Epithelial cell of proximal tubule (primary cell): Measurements from ENCODE around the gene L3MBTL1. TPM values are rescaled to one million over a fixed set of nuclear protein-coding genes. Genes with fewer than 3 reads are reported as not detected.
"Not testable (repeated sequence)": the region's sequence is repeated elsewhere in the genome, so short reads cannot be mapped to it uniquely, and the experiment has no call there.

Experiments used
- DNase-seq: peaks from one replicate; pipeline ENCODE4 v3.0.0-alpha.2; 2011; ENCODE audit warnings: low read depth
- H3K4me3 ChIP-seq: 2 replicates; pipeline ENCODE4 v1.5.1; 2011; ENCODE audit warnings: low read depth, mild to moderate bottlenecking, low read length
- total RNA-seq: library from RNA; depleted of rRNA; stranded (reverse); fragments of >200 nt; gene quantifications from 2 replicates; pipeline ENCODE4 v1.2.3, GENCODE V29; 2015
- TF ChIP-seq, protein P1 (sequence below): conservative IDR thresholded peaks from 2 replicates; pipeline ENCODE4 v1.5.1; 2012; ENCODE audit warnings: low read depth, mild to moderate bottlenecking, low read length

L3MBTL1 gene
- total RNA-seq, 1 donor from 2014 or later, result 5.2 TPM

- DNase-seq, result no peak
- H3K4me3 ChIP-seq, result no peak overlapping the region
- TF ChIP-seq, protein P1, sequence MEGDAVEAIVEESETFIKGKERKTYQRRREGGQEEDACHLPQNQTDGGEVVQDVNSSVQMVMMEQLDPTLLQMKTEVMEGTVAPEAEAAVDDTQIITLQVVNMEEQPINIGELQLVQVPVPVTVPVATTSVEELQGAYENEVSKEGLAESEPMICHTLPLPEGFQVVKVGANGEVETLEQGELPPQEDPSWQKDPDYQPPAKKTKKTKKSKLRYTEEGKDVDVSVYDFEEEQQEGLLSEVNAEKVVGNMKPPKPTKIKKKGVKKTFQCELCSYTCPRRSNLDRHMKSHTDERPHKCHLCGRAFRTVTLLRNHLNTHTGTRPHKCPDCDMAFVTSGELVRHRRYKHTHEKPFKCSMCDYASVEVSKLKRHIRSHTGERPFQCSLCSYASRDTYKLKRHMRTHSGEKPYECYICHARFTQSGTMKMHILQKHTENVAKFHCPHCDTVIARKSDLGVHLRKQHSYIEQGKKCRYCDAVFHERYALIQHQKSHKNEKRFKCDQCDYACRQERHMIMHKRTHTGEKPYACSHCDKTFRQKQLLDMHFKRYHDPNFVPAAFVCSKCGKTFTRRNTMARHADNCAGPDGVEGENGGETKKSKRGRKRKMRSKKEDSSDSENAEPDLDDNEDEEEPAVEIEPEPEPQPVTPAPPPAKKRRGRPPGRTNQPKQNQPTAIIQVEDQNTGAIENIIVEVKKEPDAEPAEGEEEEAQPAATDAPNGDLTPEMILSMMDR, result no peak
These were observed 68.6 kb downstream of the L3MBTL1 start for GRCh38 chr20:43576108-43576507.

DNA sequence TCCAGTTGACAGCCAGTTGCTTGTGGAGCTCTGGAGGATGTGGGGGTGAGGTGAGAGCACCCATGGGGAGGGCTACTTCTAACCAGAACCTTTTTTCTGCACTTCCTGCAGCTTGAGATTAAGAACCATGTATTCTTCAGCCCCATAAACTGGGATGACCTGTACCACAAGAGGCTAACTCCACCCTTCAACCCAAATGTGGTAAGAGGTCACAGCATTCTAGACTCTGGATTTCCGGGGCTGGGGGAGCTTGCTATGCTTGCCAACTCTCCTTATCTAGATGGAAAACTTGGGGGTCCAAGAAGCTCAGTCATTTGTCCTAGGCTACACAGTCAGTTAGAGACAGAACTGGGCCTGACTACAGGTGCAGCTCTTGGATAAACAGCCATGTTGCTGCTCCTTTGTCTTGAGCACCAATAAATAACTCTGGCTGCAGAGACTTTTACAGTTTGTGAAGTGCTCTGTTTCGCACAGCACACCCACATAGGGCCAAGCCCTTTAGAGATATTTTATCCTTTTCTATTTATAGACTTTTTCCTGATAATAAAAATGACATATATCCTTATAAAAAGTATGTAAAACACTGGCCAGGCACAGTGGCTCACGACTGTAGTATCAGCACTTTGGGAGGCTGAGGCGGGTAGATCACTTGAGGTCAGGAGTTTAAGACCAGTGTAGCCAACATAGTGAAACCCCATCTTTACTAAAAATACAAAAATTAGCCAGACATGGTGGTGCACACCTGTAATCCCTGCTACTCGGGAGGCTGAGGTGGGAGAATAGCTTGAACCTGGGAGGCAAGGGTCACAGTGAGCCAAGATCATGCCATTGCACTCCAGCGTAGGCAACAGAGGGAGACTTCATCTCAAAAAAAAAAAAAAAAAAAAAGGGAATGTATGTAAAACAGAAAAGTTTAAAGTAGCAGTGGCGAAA, 72.6 kb downstream of the L3MBTL1 start:
- no peak for DNase-seq
- TF ChIP-seq, protein P1, result no peak

DNA sequence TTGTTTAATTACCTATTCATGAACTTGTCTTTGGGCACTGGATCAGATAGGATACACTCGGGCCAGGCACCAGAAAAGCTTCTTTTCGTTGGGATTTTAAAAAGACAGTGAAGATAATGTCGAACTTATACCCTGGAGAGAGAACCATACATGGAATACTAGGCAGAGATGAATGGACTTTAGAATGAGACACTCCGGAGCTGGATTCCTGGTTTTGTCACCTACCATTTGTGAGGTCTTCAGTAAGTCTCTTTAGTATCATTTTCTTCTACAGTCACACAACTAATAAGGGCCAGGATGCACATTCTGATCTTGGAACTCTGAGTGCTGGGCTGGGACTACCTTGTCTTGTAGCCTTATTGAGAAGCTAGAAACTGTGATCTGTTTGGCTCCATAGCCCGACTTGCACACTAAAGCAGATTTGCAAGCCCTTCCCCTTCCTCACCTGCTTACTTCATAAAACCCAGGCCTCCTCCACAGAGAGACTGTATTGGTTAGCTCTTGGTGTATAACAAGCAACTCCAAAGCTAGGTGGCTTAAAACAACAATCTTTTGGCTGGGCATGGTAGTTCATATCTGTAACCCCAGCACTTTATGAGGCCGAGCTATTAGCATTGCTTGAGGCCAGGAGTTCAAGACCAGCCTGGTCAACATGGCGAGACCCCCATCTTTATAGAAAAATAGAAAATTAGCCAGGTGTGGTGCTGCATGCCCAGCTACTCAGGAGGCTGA, 75.8 kb downstream of the L3MBTL1 start:
- no peak overlapping the region for H3K4me3 ChIP-seq
- TF ChIP-seq, protein P1, result no peak
- DNase-seq, result no peak

More for the DNA sequence above, 72.6 kb downstream of the L3MBTL1 start:
- no peak overlapping the region for H3K4me3 ChIP-seq

DNA sequence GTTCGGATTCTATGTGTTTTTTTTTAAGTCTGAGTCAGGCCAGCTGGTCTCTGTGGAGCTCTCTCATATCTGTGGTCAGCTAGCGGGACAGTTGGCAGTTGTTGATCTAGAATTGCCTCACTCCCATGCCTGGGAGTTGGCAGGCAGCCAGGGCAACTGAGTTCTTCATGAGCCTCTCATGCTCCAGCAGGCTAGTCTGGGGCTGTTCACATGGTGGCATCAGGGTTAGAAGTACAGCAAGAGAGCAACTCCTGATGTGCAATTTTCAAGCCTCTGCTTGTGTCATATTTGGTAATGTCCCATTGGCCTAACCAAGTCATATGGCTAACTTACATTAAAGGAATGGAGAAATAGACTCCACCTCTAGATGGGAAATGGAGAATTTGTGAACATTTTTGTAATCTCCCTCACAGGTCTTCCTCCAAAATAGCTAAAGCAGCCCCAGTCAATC, 76.5 kb downstream of the L3MBTL1 start:
- H3K4me3 ChIP-seq, result no peak overlapping the region
- TF ChIP-seq, protein P1, result no peak
- DNase-seq, result peak; percentile 86

GRCh38 chr20:43584448-43585136, 77.1 kb downstream of the L3MBTL1 start:
- H3K4me3 ChIP-seq, result no peak overlapping the region
- TF ChIP-seq, protein P1, result no peak
- DNase-seq, result no peak

GRCh38 chr20:43586641-43587040, 79.1 kb downstream of the L3MBTL1 start:
- TF ChIP-seq, protein P1, result no peak
- DNase-seq, result no peak

DNA sequence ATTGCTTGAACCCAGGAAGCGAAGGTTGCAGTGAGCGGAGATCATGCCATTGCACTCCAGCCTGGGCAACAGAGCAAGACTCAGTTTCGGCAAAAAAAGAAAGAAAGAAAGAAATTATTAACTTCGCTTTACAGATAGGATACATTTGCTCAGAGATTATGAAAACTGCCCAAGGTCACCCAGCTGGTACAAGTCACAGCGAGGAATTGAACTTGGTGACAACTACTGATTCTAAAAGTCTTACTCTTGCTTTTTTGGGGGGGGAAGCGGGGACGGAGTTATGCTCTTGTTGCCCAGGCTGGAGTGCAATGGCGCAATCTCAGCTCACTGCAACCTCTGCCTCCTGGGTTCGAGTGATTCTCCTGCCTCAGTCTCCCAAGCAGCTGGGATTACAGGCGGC, 81.0 kb downstream of the L3MBTL1 start:
- not testable (repeated sequence) for H3K4me3 ChIP-seq, DNase-seq

More at GRCh38 chr20:43586641-43587040, 79.1 kb downstream of the L3MBTL1 start:
- H3K4me3 ChIP-seq, result no peak overlapping the region
